Erythroblast (primary cell): Measurements from ENCODE around the gene NUDT22.
A peak's percentile ranks its signal among the peaks of the same experiment; 100 is the strongest.

ENCODE experiments used
- DNase-seq, 2 experiments: peaks; one replicate each; lab custom pipeline; 2025; lab: John Stamatoyannopoulos, UW
- GATA1 ChIP-seq: IDR thresholded peaks from 2 replicates; pipeline ENCODE4 v1.6.1; 2011; ENCODE audit warnings: low read depth, mild to moderate bottlenecking, control low read depth, low read length, moderate library complexity
- POLR2A ChIP-seq: IDR thresholded peaks from 2 replicates; pipeline ENCODE4 v1.6.1; 2011; ENCODE audit warnings: mild to moderate bottlenecking, low read length

The NUDT22 gene

GRCh38 chr11:64210301-64211020 lies 15.6 kb upstream of the NUDT22 start:
- DNase-seq = no peak
- no peak for TF ChIP-seq GATA1
- TF ChIP-seq POLR2A = no peak

GRCh38 chr11:64211181-64211872 lies 14.7 kb upstream of the NUDT22 start:
- no peak for TF ChIP-seq GATA1
- no peak for TF ChIP-seq POLR2A
- no peak for DNase-seq

DNA sequence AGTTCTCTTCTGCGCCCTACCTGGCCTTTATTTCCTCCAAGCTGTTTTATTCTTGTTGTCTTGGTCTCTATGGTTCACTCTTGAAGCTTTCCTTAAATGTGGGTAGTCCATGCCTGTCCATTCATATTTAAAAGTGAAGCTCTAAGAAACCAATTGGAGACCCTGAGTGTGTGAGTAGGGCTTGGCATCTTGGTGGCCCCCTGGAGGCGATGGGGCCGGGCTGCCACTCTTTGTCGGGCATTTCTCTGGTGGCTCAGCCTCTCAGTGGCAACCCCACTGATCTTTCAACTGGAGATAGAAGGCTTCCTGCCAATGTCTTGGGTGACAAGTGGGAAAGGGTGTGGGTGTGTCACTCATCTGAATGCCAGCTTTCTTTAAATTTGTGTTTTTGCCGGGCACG lies 9.2 kb upstream of the NUDT22 start:
- TF ChIP-seq GATA1 (no peak), POLR2A (no peak)
- DNase-seq = no peak

DNA sequence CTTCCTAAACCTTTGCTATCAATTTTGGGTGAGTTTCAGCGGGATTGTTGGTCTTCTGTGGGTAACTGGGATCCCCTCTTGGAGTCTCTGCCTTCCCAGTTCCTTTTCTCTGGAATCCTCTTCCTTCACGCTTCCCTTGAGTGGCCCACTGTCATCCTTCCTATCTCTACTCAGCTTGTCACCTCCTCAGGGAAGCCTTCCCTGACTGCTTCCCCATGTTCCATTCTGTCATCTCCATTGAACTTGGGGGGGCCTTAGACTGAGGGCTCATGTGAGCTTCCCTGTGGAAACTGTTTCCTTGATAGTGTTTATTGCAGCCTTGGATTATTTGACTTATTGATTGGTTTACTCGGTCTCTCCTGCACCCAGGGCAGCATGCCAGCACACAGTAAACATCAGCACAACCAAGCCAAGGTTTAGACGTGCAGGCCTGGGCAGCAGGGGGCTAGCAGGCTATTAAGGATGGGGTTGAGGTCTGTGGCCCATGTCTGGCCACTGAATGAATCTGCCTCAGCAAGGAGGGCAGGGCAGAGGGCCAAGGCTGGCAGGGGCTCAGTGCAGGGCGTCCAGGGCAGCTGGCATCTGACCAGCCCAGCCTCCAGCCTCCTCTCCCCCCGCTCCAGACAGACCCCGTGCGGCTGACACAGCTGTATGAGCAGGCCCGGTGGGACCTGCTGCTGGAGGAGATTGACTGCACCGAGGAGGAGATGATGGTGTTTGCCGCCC lies 7.3 kb upstream of the NUDT22 start:
- no peak for DNase-seq
- no peak for TF ChIP-seq GATA1
- TF ChIP-seq POLR2A = no peak

DNA sequence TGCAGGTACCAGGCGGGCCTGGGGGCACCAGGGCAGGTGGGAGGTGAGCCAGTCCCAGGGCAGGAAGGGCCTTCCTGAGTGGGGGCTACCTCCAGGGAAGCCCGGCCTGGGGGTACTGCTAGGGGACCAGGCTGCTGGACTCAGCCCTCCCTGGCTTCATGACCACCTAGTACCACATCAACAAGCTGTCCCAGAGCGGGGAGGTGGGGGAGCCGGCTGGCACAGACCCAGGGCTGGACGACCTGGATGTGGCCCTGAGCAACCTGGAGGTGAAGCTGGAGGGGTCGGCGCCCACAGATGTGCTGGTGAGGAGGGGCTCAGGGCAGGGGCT lies 6.8 kb upstream of the NUDT22 start:
- no peak for TF ChIP-seq POLR2A
- TF ChIP-seq GATA1 = no peak
- no peak for DNase-seq

GRCh38 chr11:64219755-64220154 lies 6.3 kb upstream of the NUDT22 start:
- no peak for TF ChIP-seq GATA1
- peak; percentile 15 for TF ChIP-seq POLR2A
- DNase-seq = no peak

DNA sequence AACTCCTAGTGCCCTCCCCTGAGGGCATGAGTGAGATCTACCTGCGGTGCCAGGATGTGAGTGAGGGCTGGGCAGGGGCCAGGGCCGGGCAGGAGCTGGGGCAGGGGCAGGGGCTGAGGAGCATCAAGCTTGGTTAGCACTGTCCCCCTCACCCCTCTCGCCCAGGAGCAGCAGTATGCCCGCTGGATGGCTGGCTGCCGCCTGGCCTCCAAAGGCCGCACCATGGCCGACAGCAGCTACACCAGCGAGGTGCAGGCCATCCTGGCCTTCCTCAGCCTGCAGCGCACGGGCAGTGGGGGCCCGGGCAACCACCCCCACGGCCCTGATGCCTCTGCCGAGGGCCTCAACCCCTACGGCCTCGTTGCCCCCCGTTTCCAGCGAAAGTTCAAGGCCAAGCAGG lies 5.8 kb upstream of the NUDT22 start:
- no peak for DNase-seq

DNA sequence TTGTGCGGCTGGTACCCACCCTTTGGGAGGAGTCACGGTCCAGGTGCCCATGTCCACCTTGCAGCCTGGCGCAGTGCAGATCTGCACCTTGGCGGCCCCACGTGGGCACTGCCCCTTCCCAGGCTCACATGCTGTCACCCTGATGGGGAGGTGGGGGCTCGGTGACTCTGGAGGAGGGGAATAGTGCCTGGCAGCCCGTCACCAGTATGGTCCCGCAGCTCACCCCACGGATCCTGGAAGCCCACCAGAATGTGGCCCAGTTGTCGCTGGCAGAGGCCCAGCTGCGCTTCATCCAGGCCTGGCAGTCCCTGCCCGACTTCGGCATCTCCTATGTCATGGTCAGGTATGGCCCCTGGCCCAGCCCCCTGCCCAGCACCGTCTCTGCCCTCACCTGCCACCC lies 5.3 kb upstream of the NUDT22 start:
- TF ChIP-seq POLR2A (no peak), GATA1 (no peak)
- no peak for DNase-seq

More for the DNA sequence above, 5.8 kb upstream of the NUDT22 start:
- TF ChIP-seq POLR2A (no peak), GATA1 (no peak)

DNA sequence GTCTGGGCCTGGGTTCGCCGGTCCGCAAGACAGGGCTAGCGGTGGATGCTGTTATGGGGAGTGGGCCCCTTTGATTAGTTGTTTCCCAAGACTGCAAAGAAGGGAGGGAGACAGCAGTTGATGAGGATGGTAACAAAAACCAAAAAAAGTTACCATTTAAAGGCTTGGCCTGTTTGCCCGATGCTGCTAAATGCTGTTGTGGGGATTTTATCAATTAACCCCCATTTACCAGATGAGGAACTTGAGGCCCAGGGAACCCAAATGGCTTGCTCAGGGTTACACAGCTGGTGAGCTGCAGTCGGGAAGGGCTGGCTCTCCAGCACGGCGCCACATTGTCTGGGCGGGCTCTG lies 3.4 kb upstream of the NUDT22 start:
- DNase-seq = no peak
- TF ChIP-seq GATA1 (no peak), POLR2A (no peak)

- TF ChIP-seq POLR2A = no peak
- TF ChIP-seq GATA1 = no peak
- no peak for DNase-seq
Measured at GRCh38 chr11:64223001-64223651, 2.9 kb upstream of the NUDT22 start.

- no peak for DNase-seq
- TF ChIP-seq GATA1 (no peak), POLR2A (peak; percentile 59)
Measured at GRCh38 chr11:64224151-64224890, 1.8 kb upstream of the NUDT22 start.

DNA sequence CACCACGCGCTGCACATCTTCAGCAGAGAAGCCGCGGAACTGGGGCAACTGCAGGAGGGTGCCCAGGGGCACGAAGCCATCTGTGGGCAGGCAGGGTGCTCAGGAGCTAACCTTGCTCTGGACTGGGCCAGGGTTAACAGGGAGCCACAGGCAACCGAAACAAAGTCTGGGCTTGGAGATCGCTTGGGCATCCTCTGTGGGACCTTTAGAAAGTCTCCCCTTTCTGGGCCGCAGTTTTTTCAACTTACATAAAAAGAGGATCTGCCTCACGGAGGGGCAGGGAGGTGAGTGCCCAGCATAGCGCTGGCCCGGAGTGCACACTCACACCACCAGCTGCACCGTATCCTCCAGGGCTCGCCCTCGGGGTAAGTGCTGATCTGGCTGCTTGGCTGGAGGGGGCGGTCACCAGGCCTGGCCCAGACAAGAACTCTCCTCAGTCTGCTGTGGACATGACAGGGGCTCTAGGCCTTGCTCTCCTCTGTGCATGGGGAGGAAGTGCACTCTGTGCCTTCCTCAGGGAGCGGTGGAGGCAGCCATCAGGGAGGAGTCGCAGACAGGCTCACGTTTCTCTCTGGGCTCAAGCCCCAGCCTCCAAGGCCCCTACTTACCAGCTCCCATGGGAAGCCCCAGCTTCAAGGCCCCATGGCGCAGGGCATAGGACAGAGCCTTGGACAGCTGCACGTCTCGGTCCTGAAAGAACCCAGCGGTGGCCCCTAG lies 1.0 kb upstream of the NUDT22 start:
- TF ChIP-seq POLR2A (no peak), GATA1 (no peak)
- no peak for DNase-seq

- peak; percentile 71 to 75 for DNase-seq
- TF ChIP-seq POLR2A (peak; percentile 40), GATA1 (no peak)
Measured at GRCh38 chr11:64226507-64227051, 505 bp downstream of the NUDT22 start.
